Esophagus squamous epithelium (tissue), 5 donors: Measurements from ENCODE around the gene KICS2. TPM values are rescaled to one million over a fixed set of nuclear protein-coding genes. Genes with fewer than 3 reads are reported as not detected.

Experiments used
- DNase-seq: peaks from one replicate; lab custom pipeline; 2025; lab: John Stamatoyannopoulos, UW
- H3K27ac ChIP-seq, 4 donors: fragments of 200-600 bp; sonication (generic); one replicate each; pipeline ENCODE4 v1.5.1; 2016 to 2019; ENCODE audit warnings: mild to moderate bottlenecking in 1 of 4
- H3K27me3 ChIP-seq, 4 donors: fragments of 200-600 bp; sonication (generic); 1 replicate in 3 of 4; 2 replicates in 1 of 4; pipeline versions ENCODE4 v1.5.1 to v1.6.0; 2017 to 2021; ENCODE audit warnings: antibody characterized with exemption in 1 of 4
- H3K36me3 ChIP-seq, 3 donors: fragments of 200-600 bp; sonication (generic); one replicate each; pipeline ENCODE4 v1.5.1; 2016 to 2019
- H3K4me1 ChIP-seq, 3 donors: fragments of 200-600 bp; sonication (generic); one replicate each; pipeline ENCODE4 v1.5.1; 2017 to 2019
- H3K4me3 ChIP-seq, 4 donors: fragments of 200-600 bp; sonication (generic); 1 replicate in 3 of 4; 2 replicates in 1 of 4; pipeline ENCODE4 v1.5.1; 2016 to 2019; ENCODE audit warnings: mild to moderate bottlenecking in 2 of 4, moderate library complexity in 1 of 4
- H3K9me3 ChIP-seq, 3 donors: fragments of 200-600 bp; sonication (generic); one replicate each; pipeline ENCODE4 v1.5.1; 2016 to 2019
- CTCF ChIP-seq, 6 experiments: fragments of 450-650 bp in 4 of 6; fragments of 200-600 bp in 2 of 6; sonication (generic) in 2 of 6; IDR thresholded peaks; one replicate each; pipeline ENCODE4 v1.5.1; 2016 to 2019; ENCODE audit warnings: antibody characterized with exemption in 6 of 6, mild to moderate bottlenecking in 4 of 6, moderate library complexity in 4 of 6
- POLR2A ChIP-seq, 4 donors: fragments of 450-650 bp; IDR thresholded peaks; one replicate each; pipeline ENCODE4 v1.6.1; 2017; ENCODE audit warnings: antibody characterized with exemption in 4 of 4, mild to moderate bottlenecking in 4 of 4, moderate library complexity in 3 of 4
- WGBS, 2 donors: methylation state at CpG; one replicate each; pipeline ENCODE4 v1.1.5; 2018; 5-methylcytosine and 5-hydroxymethylcytosine counted together
- intact Hi-C: fragments of 100-400 bp; cut with DNase I; formaldehyde crosslinking; loops from one replicate; pipeline ENCODE4 v1.15.0; 2022
- total RNA-seq, 4 donors: library from RNA; depleted of rRNA; stranded (reverse); fragments of >200 nt; gene quantifications; one replicate each; pipeline ENCODE4 v1.1.0, GENCODE V29; 2016
- donor health status: DM: yes; HTN: yes; CAD: no.

Gene KICS2
- 10 to 100 TPM in 2 of 4 donors, 1 to 10 TPM in 2; 6.2 to 15.8 (median 9.8) TPM for total RNA-seq

DNA sequence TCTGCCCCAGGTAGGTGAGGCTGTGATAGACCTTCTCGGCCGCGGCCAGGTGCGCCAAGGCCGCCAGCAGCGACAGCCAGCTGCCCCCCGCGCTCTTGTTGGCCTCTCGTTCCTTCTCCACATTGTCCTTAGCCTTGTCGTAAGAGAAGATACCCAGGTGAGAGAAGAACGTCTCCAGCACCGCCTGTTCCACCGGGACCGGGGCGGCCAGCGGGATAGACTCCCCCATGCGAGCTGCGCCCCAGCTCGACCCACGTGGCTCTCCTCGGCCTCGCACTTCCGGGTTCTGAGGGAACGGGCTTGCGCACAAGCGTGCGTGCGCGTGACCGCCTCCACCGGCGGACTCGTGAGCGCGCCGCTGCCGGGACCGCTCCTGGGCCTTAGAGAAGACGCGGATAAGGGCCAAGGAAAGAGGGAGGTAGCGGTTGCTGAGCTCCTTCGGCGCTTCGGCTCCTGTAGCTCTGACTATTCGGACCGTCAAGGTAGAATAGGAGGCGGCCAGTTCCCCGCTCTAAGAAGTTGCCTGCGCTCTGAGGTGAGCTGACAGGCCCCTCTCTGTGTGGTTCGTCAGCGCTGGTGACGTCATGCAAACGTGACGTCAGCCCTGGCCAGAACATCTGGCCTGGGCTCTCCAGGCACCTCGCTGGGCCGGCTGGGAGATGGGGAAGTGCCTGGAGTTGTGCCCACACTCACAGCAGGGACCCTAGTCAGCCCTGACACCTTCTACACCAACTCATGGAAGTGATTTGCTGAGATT lies at the start of gene KICS2:
TSS of gene KICS2 (minus strand) at position 288 of the 757 bp plus-strand sequence. CDS start at position 229, 59 bp downstream.
- H3K36me3 ChIP-seq = no peaks in the 10 kb centered on the region
- H3K4me1 ChIP-seq = peaks cover 0 to 28% (median 3%) of the 10 kb centered on the region in 3 donors
- H3K27ac ChIP-seq = peak within 1 kb of the TSS; percentile 90 to 98 (median 96)
- intact Hi-C loops = no loop called here
- DNase-seq = peak; percentile 55
- no peaks in the 10 kb centered on the region for H3K9me3 ChIP-seq
- WGBS, 2 donors = 0% methylated on average over 7 to 28 of the region's 56 CpGs
- peak in 3 of 6 experiments; percentile 3 to 14 (median 3) for TF ChIP-seq CTCF (IDR thresholded peaks at IDR 0.05)
- peak in 3 of 4 donors; percentile 72 to 92 (median 80) for TF ChIP-seq POLR2A (IDR thresholded peaks at IDR 0.05)
- H3K27me3 ChIP-seq = no peaks in the 10 kb centered on the region
- H3K4me3 ChIP-seq = peak within 1 kb of the TSS; percentile 68 to 94 (median 85)

DNA sequence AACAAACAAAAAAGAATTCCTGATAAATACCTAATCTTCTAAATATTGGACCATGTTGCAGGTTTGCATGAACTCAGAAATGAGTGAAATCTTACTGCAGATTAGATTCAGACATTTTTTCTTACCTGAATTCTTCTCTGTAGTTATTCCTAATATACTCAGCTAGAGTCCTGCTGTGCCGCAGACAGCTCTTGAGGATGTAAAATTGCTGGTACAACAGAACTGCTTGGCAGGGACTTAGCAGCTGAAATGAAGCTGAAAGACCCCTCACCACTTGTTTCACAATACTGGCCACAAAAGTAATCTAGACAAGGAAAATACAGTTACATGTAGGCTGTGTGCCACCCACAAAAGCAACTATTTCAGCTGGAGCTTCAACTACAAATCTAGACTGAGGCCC lies 48.3 kb upstream of the KICS2 start:
- Histone ChIP-seq H3K27ac (no peak overlapping the region), H3K4me3 (no peak overlapping the region), H3K4me1 (no peaks in the 10 kb centered on the region), H3K9me3 (no peaks in the 10 kb centered on the region), H3K36me3 (no peaks in the 10 kb centered on the region), H3K27me3 (no peaks in the 10 kb centered on the region)
- TF ChIP-seq POLR2A (IDR thresholded peaks at IDR 0.05) = no peak
- no peak for TF ChIP-seq CTCF (IDR thresholded peaks at IDR 0.05)
- 92 to 100% methylated on average over 1 of the region's 1 CpG for WGBS, 2 donors
- no peak for DNase-seq
- intact Hi-C loops = no loop called here

GRCh38 chr12:64269161-64269560 lies 47.1 kb upstream of the KICS2 start:
- no peaks in the 10 kb centered on the region for H3K9me3 ChIP-seq
- no peak overlapping the region for H3K4me3 ChIP-seq
- intact Hi-C loops = no loop called here
- H3K27ac ChIP-seq = no peak overlapping the region
- H3K4me1 ChIP-seq = no peaks in the 10 kb centered on the region
- DNase-seq = no peak
- H3K36me3 ChIP-seq = no peaks in the 10 kb centered on the region
- WGBS, 2 donors = 36 to 75% methylated on average over 2 of the region's 2 CpGs
- no peaks in the 10 kb centered on the region for H3K27me3 ChIP-seq
- no peak for TF ChIP-seq CTCF (IDR thresholded peaks at IDR 0.05)
- TF ChIP-seq POLR2A (IDR thresholded peaks at IDR 0.05) = no peak

DNA sequence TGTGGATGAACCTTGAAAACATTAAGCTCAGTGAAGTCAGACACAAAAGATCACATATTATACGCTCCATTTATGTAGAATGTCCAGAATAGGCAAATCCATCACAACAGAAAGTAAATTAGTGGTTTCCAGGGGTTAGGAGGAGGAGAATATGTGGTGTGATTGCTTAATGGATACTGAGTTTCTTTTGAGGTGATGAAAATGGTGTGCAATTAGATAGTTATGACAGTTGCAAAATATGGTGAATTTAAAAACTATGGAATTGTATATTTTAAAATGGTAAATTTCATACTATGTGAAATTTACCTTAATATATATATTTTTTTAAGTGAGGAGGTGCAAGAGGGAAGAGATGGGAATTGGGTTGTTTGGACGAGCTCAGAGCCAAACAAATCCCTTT lies 46.3 kb upstream of the KICS2 start:
- H3K4me1 ChIP-seq = no peaks in the 10 kb centered on the region
- TF ChIP-seq CTCF (IDR thresholded peaks at IDR 0.05) (no peak), POLR2A (IDR thresholded peaks at IDR 0.05) (no peak)
- no peaks in the 10 kb centered on the region for H3K36me3 ChIP-seq
- no peak overlapping the region for H3K27ac ChIP-seq
- H3K27me3 ChIP-seq = no peaks in the 10 kb centered on the region
- 0 to 86% methylated on average over 2 of the region's 2 CpGs for WGBS, 2 donors
- H3K9me3 ChIP-seq = no peaks in the 10 kb centered on the region
- no peak overlapping the region for H3K4me3 ChIP-seq
- intact Hi-C loops = no loop called here
- no peak for DNase-seq

- 77 to 81% methylated on average over 2 of the region's 2 CpGs for WGBS, 2 donors
- no peak for TF ChIP-seq POLR2A (IDR thresholded peaks at IDR 0.05)
- no peak for TF ChIP-seq CTCF (IDR thresholded peaks at IDR 0.05)
- H3K36me3 ChIP-seq = no peaks in the 10 kb centered on the region
- intact Hi-C loops = no loop called here
- no peaks in the 10 kb centered on the region for H3K4me1 ChIP-seq
- no peak for DNase-seq
- H3K4me3 ChIP-seq = no peak overlapping the region
- H3K9me3 ChIP-seq = no peaks in the 10 kb centered on the region
- H3K27me3 ChIP-seq = no peaks in the 10 kb centered on the region
- no peak overlapping the region for H3K27ac ChIP-seq
Measured at GRCh38 chr12:64265839-64266238, 43.7 kb upstream of the KICS2 start.
